Measurements from ENCODE around the gene LGALS3BP.
"Not testable (repeated sequence)": the region's sequence is repeated elsewhere in the genome, so short reads cannot be mapped to it uniquely, and the experiment has no call there.

Gene LGALS3BP
- 22.3 to 29.0 reads per million in 2 donors for total RNA-seq

DNA sequence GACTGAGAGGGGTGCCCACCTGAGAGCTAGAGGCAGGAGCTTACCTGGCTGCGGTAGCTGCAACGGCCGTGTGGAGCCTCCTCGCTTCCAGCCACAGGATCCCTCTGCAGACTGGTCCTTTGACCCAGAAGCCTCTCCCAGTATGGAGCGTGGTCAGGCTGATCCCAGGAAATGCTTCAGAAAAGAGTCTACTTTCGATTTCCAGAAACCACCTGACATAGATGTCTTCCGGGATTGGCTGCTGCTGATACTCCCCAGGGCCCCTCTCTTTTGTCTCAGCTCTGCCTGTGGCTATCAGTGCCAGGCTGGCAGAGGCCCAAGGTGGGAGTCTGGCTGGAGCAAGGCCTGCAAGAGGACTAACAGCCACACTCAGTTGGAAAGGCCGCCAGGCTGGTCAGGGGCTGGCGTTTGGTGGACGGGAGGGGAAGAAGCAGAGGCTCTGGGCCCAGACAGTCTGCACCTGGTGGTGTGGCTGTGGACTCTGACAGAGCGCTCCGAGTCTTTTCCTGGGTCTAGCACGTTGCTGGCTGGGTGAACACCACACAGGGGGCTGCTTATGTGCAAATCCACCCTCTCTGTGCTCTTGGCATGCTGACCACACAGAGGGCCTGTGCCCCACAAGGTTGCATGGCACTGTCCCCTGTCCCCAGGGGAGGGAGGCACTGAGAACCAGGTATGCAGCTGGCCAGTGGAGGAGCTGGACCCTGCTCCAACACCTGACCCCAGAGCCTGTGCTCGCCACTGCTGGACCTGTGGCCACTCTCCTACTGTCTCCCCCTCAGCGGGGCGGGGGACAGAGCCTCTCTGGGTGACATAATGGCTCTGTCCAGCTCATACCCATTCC, at the start of gene LGALS3BP:
Gene LGALS3BP (minus strand): TSS at position 144 of the 844 bp plus-strand sequence. CDS start 2,732 bp downstream, outside the sequence.
- DNase-seq = no peak

DNA sequence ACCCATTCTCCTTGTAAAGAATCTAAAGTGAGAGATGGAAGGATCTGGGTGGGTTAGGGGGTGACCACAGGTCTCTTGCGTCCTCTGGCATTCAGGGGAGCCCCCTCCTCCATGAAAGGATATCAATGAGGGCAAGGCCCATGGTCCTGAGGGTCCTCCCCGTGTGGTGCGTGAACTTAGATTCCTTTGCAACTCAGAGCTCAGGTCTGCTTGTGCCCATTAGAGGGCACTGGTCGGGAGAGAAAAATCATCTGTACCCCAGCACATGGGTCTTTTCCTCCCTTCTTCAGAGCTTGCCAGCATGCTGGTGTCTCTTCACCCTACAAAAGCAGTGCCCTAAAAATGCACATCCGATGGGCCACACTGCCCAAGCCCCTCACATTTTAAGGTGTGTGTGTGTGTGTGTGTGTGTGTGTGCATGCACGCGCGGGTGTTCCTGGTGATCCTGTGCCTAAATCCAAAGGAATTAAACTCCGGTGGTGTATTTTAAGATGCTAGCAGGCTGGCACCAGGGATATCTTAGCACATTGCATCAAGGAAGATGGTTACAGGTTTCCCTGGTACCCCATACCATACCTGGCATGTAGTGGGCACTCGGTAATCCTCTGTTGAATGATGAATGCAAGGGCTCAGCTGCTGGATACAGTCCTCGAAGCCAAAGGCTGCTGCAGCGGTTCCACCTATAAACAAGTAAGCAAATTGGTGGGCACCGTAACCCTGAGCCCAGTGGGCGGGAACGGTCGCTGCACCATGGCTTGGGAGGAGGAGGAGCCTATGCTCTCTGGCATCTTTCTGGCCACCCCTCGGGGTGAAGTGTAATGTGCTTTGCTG, 49.0 kb upstream of the LGALS3BP start:
- DNase-seq = no peak

DNA sequence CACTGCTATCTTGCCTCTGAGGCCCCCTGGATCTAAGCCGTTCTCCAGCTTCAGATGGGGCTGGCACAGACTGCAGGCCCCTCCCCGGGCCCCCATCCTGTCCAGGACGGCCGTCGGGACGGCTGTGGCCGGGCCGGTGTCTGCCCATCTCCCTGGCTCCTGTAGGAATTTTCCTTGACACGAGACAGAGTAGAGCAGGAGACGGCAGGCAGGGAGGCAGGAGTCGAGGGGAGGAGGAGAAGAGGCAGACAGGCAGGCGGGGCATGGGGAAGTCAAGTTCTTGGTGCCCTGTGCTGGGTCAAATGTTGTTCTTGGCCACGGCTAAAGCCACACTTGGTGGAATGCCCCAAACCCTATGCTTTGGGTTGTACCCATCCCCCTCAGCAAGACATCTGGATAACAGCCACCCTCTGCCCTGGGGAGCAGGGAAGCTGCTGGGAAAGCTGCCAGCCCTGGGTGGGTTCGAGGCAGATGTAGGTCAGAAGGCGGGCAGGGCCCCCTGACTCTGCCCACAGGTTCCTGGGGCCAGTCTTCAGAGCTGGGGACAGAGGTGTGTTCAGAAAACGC, 48.3 kb upstream of the LGALS3BP start:
- no peak for DNase-seq

DNA sequence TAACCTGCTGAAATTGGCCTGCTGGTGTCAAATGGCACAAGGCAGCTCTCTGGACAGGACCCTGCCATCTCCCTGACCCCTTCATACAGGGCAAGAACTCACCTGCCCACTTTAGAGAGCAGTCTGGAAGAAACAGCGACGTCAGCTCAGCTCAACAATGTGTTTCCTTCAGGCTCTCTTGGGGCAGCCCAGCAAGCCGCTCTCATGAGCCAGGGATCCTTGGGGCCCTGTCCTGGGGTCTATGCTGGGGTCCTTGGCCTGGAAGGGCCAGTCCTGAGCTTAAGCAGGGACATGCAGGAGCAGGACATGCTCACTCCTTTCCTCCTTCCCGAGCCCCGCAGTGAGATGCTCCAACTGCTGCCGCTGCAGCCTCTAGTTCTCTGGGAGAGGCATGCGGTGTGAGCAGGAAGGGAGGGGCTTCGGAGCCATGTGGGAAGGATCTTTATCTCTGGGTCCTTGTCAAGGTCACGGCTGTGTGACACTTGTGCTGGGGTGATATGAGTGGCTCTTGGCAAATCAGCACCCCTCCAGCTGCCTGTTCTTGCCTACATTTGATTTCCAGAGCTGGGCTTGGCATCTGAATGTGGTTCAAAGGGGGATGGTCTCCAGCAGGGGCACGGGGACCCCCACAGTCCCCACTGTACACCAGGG, 47.7 kb upstream of the LGALS3BP start:
- no peak for DNase-seq

DNA sequence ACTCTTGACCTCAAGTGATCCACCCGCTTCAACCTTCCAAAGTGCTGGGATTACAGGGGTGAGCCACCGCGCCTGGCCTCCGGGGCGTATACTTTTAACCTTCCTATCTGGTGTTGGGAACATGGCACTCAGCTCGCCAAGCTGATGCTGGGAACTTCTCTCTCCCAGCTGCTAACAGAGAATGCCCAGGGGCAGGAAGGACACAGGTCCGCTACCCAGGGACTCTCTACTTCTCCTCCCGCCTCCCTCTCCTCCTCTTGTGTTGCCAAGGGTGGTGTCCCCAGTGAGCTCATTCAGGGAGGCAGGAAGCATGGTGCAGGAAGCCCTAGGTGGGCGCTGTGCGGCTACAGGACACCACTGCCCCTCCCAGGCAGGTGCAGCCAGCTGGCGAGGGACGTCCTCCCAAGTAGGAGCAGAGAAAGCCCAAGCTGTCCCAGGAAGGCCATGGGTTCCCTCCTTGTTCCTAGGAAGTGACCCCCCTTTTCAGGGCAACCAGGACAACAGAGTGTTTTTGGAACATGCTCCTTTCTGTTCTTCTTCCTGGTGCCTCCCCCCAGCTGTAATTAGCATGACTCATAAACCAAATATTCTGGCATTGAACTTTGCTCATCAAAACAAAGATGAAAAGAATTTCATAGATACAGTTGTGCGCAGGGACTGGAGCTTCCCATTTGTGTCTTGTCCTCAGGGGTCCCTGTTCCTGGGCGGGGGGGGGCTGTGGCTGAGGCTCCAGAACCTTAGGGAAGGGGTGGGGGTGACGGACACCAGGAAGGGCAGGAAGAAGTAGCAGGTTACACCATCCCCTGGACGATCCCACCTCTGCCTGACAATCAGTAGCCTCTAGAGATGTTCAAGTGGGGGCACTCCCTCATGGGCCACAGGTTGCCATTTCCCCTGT, 46.9 kb upstream of the LGALS3BP start:
- DNase-seq = no peak

DNA sequence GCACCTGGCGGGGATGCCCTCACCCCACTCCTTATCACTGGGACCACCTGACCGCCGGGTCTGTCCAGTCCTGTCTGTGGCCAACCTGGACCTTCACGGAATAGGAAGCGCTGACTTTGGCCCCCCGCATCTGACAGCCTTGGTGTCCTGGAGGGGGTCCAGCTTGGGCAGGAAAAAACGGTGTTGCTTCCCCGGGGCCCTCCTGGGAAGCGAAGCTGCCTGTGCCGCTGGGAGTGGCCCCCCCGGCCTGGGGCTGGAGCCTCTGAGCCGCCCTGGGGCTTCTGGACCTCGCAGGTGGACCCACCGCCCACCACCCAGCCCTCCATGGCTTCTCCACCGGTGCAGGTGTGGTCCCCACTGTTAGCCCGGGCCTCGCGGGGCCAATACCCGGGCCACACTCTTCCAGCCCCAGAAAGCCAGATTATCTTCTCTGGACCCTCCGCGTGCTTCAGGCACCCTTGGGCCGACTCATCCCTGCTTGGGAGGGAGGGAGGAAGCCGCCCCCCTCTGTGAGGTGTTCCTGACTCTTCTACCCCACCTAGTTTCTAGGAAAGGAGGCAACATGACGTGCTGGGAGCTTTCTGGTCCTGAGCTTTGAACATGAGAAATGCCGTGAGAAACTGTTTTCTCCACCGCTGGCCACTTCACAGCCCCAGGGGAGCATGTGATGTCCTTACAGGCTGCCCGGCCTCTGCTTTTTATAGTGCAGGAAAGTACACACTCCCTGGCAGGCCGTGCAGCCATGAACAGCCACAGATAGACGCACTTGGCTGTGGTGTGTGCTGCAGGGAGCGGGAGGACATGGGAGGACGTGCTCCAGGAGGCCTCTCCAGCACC, 45.4 kb upstream of the LGALS3BP start:
- DNase-seq = no peak

GRCh38 chr17:79023886-79024771, 44.4 kb upstream of the LGALS3BP start, which contains the start of gene C1QTNF1:
TSS of gene C1QTNF1 (plus strand) at chr17:79024169. CDS start at chr17:79043969, 19,800 bp downstream.
- DNase-seq = peak; percentile 30

- no peak for DNase-seq
Measured at GRCh38 chr17:79023180-79023705, 43.5 kb upstream of the LGALS3BP start.

DNA sequence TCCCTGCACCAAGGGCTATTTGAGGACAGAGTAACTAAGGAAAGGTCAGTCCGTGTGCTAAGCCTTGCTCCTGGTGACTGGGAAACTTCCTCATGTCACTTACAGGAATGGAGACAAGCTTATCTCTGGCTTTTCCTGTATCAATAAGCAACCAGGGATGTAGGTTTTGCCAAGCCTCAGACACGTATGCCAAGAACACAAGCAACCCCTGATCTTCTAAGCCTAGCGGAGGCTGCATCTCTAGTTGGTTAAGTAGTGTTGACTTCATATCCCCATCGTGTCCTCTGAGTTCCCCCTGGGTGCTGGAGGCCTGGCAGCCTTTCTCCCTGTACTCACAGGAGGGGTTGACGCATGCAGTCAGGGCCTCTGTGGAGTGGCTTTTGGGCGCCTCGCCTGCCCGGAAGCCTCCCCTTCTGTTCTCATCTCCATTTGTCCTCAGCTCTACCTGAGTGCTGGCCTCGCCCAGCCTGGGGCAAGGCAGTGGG, 42.8 kb upstream of the LGALS3BP start:
- DNase-seq = no peak

GRCh38 chr17:79021929-79022328, 42.2 kb upstream of the LGALS3BP start:
- not testable (repeated sequence) for DNase-seq

GRCh38 chr17:79020631-79021301, 41.0 kb upstream of the LGALS3BP start:
- no peak for DNase-seq

DNA sequence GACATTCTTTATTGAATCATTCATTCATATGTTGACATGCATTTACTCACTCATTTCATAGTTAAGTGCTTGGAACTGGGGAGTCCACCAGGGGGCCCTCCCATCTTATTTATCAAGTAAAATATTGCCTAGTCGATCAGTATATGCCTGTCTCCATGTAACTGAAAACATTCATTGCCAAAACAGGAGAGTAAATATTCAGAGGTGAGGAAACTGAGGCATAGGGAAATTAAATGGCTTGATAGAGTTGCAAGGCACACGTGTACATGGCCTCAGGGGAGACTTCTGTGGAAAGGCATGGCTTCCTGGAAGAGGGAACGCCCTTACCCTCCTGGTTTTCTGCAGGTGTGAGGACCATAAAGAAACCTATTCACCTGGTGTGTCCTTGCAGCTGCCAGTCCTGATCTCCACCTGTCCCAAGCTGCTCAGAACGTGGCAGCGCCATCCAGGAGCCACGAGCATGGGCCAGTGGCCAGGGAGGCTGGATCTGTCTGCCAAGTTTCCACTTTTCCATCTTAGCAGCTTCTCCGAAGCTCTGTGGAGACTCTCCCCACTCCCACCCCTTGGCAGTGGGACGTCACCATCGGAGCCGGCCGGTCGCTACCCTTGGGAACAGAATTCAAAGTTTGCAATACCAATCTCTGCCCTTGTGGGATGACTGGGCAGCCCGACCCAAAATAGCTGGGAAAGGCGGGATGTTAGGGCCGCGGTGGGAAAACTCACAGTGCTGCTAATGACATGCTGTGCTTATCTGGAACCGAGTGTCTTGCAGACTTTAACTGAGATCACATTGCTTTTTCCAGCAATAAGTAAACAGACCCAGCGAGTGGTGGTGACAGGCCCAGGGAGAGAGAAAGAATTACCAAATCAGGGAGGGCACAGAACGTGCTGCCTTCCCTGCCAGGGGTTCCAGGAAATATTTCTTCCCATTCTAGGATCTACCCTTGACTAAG, 40.2 kb upstream of the LGALS3BP start:
- DNase-seq = no peak

- no peak for DNase-seq
Measured at GRCh38 chr17:79019261-79019631, 39.5 kb upstream of the LGALS3BP start.

- no peak for DNase-seq
Measured at GRCh38 chr17:79018370-79018695, 38.6 kb upstream of the LGALS3BP start.

GRCh38 chr17:79017546-79018369, 38.0 kb upstream of the LGALS3BP start:
- DNase-seq = no peak

- no peak for DNase-seq
Measured at GRCh38 chr17:79014158-79014758, 34.5 kb upstream of the LGALS3BP start.

All from activated gamma-delta T cell (primary cell).